RPMI8226 (cell line): ENCODE data around the gene NFKBIE.

ENCODE experiments used
- DNase-seq: peaks from one replicate; pipeline ENCODE4 v3.0.0-alpha.2; 2015

Gene NFKBIE

GRCh38 chr6:44272529-44272928 is 7.2 kb upstream of the NFKBIE start:
- DNase-seq, result no peak

GRCh38 chr6:44271914-44272313 is 6.6 kb upstream of the NFKBIE start:
- DNase-seq, result no peak

DNA sequence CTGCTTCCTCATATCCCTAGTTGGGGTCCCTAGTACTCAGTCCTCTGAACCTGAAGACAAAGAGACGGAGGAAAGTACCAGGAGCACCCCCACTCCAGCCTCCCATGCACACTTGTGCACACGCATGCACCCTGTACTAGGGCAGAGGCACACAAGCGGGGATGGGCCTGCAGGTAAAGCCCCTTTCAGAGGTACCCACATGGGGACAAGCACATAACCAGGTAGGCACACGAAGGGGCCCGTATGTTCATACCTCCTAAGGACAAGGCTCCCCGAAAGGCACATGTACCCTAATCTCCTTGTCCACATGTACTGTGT is 6.0 kb upstream of the NFKBIE start:
- no peak for DNase-seq

DNA sequence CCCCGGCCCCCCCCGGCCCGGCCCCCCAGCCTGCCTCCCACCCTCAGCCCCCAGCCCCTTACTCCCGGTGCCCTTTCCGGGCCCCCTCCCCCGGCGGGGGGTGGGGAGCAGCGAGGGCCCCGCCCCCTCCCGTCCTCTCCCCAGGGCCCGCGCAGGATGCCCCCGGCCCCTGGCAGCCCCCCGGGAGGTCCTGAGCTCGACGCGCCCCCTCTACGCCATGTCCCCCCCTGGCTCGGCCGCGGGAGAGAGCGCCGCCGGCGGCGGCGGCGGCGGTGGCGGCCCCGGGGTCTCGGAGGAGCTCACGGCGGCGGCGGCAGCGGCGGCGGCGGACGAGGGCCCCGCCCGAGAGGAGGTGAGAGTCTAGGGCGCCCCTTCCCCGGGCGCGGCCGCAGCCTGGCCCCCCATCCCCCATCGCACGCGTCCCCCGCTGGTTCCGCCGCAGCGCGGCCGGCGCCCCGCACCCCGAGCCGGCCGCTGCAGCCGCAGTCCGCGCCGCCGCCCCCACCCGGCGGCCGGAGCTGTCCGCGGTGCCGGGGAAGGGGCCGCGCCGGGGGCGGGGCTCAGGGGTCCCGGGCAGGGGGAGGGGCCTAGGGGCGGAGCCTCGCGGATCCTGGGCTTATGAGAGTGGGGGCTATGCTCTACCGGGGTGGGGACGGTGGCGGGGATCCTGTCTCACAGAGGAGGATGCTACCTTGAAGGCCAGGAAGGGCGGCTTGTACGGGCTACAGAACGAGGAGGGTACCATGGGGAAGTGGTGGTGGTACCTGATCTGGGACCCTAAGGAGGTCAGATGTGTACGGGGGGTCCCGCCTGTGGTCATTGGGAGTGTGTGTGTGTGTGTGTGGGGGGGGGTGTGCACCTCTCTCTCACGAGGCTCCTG is 5.4 kb upstream of the NFKBIE start:
- no peak for DNase-seq

DNA sequence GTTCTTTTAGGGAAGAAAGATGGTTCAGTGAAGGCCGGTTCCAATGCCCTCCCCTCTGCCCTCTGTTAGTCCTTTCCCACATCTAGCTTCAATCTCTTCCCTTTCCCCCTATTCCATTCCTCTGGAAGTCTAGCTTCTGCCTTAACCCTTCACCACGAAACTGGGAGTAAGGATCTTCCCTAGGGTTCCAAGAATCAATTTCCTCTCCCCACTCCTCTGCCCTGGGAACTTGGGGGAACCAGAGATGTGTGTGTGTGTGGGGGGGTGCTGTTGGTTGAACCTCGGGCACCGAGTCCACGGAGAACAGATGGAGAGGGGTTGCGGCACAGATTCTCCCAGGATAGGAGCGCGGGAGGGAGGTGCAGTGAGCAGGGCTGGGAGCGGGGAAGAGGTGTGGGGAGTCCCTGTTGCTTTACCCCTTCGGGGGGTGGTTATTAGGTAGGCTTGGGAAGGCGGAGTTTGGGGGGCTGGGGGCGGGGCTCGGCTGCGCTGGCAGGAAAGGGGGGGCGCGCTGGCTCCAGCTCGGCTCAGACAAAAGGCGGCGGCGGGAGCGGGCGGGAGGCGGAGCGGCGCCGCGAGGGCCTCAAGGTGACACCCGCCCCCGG is 4.7 kb upstream of the NFKBIE start, which contains the start of gene TMEM151B:
TMEM151B (plus strand) TSS at position 530 of the 605 bp plus-strand sequence. CDS start 293 bp downstream, outside the sequence.
- no peak for DNase-seq

GRCh38 chr6:44269178-44269920 is 4.0 kb upstream of the NFKBIE start:
- no peak for DNase-seq

DNA sequence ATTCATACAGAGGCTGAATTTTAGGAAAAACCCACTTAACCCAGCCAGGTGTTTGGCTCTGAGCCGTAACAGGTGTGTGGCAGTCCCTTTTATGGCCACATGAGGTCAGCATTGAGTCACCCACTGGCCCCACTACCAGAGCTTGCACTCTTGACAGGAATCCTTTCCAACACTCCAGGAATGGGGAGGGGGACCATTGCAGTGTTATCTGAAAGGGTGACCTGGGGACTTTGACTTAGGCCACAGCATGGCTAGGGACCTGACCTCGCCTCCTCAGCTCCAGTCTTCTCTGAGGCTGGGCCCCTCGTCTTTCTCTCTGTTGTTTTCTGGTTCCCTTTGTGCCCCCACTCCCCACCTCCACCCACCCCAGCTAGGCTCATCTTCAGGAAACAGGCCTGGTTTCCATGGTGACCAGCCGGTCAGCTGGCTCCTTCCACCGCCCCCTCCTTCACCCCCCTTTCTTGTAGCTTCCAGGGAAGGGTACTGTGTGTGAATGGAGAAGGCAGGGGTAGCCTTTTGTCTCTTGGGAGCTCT is 2.8 kb upstream of the NFKBIE start:
- peak; percentile 66 for DNase-seq

DNA sequence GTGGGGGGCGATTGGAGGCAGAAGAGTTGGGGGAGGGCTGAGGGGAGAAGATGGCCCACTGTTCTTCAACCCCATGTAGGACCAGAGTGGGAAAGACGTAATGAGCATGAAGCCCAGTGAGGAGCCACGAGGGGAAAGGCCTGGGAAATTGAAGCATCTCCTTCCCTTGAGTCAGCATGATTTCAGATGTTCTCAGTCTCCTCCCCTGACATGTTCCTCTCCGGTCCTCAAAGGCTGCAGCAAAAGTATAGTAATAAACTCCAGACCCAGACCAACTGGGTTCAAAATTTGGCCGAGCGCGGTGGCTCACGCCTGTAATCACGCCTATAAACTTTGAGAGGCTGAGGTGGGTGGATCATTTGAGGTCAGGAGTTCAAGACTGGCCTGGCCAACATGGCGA is 1.9 kb upstream of the NFKBIE start:
- peak; percentile 27 for DNase-seq

- no peak for DNase-seq
Measured at GRCh38 chr6:44266347-44266746, 996 bp upstream of the NFKBIE start.

DNA sequence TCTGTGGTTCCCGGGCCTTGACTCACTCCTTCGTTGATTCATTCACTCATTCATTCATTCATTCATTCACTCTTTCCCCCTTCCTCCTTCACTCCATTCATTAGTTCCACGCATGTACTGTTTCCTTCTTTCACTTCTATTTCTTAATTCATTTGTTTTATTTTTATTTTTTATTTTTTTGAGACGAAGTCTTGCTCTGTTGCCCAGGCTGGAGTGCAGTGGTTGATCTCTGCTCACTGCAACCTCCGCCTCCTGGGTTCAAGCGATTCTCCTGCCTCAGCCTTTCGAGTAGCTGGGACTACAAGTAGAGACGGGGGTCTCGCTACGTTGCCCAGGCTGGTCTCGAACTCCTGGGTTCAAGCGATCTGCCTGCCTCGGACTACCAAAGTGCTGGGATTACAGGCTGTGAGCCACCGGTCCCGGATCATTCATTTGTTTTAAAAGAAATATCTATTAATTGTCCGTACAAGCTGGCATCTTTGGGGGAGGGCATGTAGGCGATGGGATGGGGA is 427 bp upstream of the NFKBIE start:
- DNase-seq, result no peak

GRCh38 chr6:44264154-44265006 is 971 bp downstream of the NFKBIE start:
- peak; percentile 87 for DNase-seq

DNA sequence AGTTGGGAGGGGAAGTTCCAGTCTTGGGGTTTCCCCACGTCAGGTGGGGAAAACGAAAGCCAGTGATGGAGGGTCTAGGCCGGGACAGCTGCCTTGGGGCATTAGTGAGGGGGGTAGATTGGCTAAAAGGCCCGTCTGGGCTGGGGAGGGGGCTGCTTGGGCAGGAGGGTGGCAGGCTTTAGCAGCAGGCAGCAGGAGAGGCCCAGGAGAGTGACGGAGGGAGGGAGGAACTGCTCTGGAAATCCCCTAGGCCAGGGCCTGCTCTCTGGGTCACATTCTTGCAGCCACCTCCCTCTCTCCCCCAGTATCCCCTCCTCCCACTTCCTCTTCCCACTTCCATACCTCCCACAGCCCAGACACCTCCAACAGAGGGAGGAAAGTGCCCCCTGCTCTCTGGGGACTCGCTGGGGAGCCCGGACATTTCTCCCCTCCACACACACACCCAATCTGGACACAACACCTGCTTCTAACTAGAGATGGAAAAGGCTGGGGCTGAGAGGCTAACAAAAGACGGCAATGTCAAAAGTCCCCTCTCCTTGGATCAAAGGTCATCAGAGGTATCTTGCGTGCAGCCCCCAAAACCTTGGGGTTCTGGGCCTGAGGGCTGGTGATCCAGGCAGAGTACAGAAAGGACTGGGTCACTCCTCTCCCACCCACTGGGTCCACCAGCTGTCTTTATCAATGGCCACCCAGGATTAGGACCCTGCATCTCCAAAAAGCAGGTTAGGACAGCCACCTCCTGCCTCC is 1.8 kb downstream of the NFKBIE start:
- peak; percentile 31 for DNase-seq

GRCh38 chr6:44262467-44263353 is 2.6 kb downstream of the NFKBIE start:
- DNase-seq, result no peak

DNA sequence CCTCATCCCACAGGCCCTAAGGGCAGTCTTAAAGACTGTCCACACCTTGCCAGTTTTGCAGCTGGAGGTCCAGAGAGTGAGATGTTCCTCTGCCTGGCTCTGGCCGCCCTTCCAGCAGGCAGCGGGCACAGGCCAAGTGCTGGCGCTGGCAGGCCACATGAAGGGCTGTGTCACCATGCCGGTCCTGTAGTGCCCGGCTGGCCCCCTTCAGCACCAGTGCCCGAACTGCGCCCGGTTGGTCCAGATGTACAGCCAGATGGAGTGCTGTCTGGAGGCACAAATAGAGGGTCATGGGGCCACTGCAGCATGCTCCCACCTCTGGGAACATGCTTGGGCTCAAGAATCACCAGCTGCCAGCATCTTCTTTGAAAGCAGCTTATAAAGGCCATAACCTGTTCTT is 3.8 kb downstream of the NFKBIE start:
- no peak for DNase-seq

DNA sequence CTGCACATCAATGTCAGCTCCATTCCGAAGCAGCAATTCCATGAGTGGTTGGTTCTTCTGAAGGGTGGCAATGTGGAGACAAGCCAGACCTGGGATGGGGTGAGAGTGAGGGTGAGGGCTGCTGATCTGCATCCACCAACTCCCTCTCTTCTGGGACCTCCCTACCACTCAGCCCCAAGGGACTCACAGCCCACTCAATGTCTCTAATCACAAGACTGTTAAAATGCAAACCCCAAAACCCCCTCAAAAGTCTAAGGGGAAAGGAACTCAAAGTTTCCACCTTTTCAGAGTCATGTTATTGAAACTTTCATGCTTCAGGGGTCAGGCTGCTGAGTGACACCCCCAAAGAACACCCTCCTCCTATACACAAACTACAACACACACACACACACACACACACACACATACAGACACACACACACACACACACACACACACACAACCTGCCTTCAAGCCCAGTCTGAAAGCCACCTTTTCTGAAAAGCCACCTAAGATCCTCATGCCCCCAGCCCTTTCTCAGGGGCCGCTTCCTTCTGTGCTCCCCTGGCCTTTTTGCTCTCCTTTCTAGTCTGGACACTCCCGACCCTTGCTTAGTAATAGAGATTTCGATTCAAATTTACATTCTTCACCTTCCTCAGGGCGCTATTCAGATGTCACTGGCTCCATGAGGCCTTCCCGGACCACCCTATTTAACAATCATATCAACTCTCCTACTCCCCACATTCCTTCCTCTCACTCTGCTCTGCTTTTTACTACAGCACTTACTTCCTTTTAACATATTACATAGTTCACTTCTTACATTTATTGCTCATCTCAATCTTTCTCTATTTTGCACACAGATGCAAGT is 4.7 kb downstream of the NFKBIE start:
- DNase-seq, result no peak

GRCh38 chr6:44260011-44260410 is 5.3 kb downstream of the NFKBIE start:
- DNase-seq, result no peak

GRCh38 chr6:44258921-44259320 is 6.4 kb downstream of the NFKBIE start:
- no peak for DNase-seq

- DNase-seq, result no peak
Measured at GRCh38 chr6:44258325-44258863, 7.0 kb downstream of the NFKBIE start.

- DNase-seq, result no peak
Measured at GRCh38 chr6:44257753-44258324, 7.5 kb downstream of the NFKBIE start.
